Ammon's horn (tissue), 1 donor: ENCODE results near the gene SLC26A8.

Source experiments
- DNase-seq: peaks from one replicate; pipeline ENCODE4 v3.0.0-alpha.2; 2016; ENCODE audit warnings: low spot score

SLC26A8 gene

DNA sequence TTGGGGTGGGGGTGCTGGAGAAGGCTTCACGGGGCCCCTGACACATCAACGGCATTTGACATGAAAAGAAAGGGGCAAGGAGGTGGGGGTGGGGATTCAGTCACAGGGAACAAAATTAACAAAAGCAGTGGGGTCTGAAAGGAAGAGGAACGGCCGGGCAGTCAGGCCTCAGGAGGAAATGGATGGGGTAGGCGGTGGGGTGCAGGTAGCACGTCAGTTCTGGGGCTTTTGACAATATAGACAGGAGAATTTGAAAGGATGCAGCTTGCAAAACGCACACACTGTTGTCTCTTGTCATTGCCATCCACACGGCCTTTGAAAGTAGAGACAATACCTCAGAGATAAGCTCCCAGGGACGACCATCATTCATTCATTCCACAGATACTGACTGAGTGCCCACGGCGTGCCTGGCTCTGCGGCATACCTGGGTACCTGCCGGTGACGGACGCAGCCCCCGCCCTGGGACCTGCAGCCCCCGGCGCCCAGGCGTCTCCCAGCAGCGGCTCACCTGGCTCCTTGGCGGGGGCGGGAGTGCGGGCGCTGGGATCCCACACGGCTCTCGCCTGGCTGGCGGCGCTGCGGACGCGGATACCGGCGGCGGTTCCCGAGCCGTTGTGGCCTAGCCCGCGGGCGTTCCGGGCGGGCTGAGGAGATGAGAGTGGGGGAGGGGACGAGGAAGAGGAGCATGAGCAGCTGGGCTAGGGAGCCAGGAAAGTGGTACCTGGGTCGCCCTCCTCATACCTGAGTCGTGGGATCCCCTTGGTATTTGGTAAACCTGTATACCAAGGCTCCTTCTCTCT lies at the start of gene SLC26A8:
Gene SLC26A8 (minus strand): TSS at position 646 of the 800 bp plus-strand sequence. CDS start 4,934 bp downstream, outside the sequence.
- DNase-seq, result no peak

DNA sequence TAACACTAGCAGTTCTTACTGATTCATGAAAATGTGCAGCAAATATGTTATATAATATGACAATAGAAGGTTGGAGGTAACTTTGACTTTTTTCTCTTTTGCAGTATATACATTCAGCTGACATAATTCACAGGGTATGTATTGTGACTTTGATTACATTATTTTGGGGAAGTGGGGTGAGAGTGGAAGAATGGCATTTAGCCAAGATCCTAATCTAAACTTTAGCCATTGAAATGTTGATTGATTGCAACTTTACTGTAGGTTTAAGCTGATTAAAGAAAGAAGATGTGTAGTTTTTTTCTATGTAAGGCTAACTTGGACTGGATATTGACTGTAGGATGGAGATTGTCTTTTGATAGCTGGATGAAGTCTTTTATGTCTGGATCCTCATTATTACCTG lies 49.1 kb upstream of the SLC26A8 start:
- DNase-seq, result no peak

DNA sequence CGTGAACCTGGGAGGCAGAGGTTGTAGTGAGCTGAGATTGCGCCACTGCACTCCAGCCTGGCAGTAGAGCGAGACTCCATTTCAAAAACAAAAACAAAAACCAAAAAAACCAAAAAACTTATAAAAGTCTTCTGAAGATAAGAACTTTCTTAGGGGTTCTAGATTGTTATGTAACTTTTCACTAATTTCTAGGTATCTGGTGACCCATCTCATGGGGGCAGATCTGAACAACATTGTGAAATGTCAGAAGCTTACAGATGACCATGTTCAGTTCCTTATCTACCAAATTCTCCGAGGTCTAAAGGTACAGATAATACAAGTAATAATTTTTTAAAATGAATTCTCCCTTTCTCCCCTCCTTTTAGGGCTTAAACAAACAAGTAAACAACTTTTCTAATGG lies 48.2 kb upstream of the SLC26A8 start:
- no peak for DNase-seq

- DNase-seq, result no peak
These were observed 47.3 kb upstream of the SLC26A8 start for GRCh38 chr6:36071714-36072113.

DNA sequence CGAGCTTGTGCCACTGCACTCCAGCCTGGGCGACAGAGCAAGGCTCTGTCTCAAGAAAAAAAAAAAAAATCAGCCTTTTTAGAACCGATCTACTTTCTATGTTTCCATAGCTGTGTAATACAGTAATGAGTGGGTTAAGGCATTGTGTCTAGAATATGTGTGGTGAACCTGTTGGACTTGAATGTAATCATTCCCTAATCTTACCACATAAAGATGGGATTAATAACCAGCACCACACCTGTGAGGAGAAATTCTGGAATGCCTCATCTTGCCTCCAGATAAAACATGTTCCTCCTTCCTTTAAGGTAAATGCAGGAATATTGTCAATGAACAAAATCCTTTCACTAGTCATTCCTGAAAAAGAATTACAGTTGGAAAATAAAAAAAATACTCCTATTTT lies 46.8 kb upstream of the SLC26A8 start:
- DNase-seq, result no peak

DNA sequence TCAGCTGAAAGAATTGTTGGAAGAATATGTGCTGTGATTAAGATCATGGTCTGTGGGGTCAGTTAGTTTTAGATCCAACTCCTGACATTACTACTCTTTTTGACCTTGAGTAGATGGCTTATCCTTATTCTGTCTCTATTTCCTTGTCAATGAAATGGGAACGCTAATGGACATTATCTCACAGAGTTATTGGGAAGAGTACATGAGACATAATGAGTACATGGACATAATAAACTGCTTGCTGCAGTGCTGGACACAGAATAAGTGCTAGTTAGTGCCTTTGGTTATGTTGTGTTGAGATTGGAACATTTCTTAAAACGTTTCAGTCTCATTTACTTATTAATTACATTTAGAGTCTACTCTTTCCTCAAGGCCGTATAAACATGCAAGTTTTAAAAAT lies 45.8 kb upstream of the SLC26A8 start:
- DNase-seq, result no peak

DNA sequence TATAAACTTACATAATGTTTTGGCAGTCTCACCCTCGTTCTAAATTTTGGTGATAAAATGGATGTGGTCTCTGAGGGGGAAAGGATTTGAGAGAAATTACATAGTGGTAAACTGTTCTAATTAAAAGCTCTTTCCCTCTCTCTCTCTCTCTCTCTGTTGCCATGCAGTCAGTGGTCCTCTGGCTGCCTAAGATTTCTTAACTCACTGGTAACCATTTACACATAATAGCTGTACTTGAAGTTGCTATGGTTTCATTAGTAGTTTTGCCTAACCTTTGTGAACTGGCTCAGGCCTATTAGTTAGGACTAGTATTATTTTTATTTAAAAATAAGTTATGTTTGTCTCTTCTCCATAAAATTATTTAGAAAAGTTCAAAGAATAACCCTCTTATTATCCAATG lies 45.1 kb upstream of the SLC26A8 start:
- DNase-seq, result no peak

DNA sequence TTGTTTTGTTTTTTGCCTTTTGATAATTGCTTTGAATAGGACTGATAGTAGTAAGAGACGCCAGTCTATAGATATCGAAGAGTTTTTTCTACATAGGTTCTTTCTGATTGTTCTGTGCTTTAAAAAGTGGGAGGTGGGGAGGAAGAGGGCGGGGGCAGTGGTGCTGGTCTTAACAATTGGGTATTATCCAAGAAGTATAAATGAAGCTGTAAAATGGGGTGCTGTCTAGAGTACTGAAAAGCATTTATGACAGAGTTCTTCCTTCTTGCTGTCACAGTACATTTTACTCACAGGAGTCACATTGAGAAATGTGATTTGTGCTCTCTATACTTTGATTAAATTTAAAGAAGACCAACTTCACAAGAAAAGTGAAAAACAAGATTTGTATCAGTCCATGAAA lies 44.1 kb upstream of the SLC26A8 start:
- DNase-seq, result no peak

DNA sequence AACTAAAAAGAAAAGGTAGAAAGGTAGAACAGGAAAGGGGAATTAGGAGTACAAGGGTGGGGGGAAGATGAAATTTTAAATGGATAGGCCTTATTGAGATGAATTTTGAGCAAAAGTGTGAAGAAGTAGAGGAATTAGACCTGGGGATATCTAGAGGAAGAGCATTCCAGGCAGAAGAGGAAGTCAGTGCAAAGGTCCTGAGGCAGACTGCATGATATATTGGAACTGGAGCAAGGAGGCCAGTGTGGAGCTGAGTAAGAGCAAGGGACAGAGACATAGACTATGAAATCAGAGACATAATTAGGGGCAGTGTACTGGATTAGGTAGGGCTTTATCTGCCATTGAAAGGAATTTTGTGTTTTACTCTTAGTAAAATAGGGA lies 43.6 kb upstream of the SLC26A8 start:
- DNase-seq, result no peak

DNA sequence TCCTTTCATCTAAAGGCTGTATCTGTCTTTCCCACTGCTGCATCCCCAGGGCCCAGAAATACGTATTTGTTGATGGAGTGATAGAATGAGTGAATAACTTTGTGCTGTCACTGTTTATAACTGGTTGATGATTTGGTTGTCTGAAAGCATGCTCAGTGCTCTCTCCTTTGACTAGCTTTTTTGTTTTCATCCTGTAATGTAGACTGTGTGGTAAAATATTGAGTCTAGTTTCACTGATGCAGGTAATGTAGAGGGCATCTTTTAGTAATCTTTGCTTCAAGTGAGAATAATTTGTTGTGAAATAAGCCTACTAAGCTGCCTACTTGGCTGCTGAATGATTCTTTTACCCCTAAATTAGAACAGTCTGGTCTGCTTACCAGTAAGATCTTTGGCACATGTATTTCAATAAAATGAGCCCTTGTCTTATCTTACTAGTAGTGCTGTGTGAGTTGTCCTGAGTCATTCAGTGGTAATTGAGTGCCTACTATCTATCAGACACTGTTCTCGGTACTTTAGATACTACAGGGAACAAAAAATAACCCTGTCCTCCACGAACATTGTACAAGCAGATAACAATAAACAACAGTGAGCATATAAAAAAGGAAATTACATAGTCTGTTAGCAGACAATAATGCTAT lies 43.1 kb upstream of the SLC26A8 start:
- no peak for DNase-seq

DNA sequence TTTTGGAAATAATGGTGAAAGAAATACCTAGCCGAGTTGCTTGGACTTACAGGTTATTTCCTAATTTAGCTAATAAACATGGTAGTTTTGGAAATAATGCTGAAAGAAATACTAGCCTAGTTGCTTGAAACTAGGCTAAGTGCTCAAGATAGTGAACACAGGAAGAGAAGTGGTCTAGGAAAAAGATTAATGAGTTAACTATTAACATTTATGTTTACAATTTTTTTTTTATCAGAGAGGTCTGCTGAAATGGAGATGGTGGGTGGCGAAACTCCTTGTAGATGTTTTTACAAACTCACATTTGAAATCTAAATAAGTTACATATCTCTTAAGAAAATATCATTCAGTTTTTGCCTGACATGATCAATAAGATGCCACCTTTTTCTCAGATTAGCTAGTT lies 42.4 kb upstream of the SLC26A8 start:
- DNase-seq, result no peak

GRCh38 chr6:36065916-36066315 lies 41.5 kb upstream of the SLC26A8 start:
- no peak for DNase-seq

GRCh38 chr6:36064770-36065396 lies 40.4 kb upstream of the SLC26A8 start:
- DNase-seq, result no peak

GRCh38 chr6:36063318-36064060 lies 39.0 kb upstream of the SLC26A8 start:
- DNase-seq, result no peak

DNA sequence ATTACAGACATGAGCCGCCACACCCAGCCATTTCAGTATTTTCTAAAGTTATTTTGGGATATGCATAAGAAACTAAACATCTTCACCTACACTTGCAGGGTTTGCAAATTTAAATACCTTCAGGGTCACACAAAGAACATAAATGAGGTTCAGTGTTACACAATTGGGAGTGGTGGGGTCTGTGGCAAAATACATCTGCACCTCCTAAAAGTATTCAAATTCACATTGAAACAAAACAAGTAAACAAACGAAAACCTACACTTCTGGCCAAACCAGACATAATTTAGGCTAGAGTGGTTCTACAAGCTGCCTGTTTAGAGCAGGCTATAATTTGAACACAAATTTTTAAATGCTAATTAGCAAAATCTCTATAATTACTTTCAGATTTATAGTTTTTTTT lies 37.8 kb upstream of the SLC26A8 start:
- DNase-seq, result no peak

- no peak for DNase-seq
These were observed 36.8 kb upstream of the SLC26A8 start for GRCh38 chr6:36061236-36061635.

GRCh38 chr6:36056178-36056577 lies 31.7 kb upstream of the SLC26A8 start:
- DNase-seq, result no peak

DNA sequence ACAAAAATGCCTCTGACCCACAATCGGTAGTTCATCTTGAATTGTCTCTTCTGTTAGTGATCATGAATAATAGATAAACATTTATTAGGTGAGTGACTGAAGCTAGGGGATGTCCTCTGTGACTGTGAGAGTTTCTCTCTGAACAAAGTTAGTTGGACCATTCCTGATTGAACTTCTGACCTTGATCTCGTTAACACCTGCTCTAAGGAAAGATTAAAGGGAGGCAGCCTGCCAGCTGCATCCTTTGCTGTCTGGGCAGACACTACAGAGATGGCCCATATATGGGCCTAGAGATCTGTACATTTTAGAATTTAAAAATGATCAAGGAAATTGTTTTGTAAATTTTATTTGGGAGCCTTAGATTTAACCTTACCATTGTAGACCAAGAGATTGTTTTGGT lies 30.5 kb upstream of the SLC26A8 start:
- no peak for DNase-seq

GRCh38 chr6:36054415-36054814 lies 30.0 kb upstream of the SLC26A8 start:
- DNase-seq, result no peak

- no peak for DNase-seq
These were observed 29.4 kb upstream of the SLC26A8 start for GRCh38 chr6:36053878-36054277.

- DNase-seq, result no peak
These were observed 27.7 kb upstream of the SLC26A8 start for GRCh38 chr6:36052097-36052496.

DNA sequence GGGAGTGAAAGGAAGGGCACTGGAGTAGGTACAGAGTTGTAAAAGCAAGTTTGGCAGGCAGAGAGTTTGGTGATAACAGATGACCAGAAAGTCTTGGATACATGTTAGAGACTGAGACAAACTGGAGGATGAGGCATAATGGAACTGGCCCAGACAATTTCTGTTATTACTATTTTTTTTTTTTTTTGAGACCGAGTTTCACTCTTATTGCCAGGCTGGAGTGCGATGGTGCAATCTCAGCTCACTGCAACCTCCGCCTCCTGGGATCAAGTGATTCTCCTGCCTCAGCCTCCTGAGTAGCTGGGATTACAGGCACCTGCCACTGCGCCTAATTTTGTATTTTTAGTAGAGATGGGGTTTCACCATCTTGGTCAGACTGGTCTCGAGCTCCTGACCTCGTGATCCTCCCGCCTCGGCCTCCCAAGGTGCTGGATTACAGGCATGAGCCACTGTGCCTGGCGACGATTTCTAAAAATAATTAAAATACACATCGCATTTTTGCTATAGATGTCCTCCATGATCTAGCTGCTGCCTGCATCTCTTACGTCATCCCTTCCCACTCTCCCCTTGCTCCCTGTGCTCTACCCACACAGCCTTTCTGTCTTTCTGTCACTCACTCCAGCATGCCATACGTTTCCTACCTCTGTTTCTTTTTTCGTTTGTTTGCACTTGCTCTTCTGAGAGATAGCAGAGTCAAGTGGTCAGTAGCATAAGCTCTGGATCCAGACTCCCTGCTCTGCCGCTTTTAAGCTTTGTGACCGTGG lies 26.7 kb upstream of the SLC26A8 start:
- DNase-seq, result no peak
